Lung (tissue), 12 donors: ENCODE results near the gene LTBP3. TPM values are rescaled to one million over a fixed set of nuclear protein-coding genes. Genes with fewer than 3 reads are reported as not detected.

Experiments
- ATAC-seq: fragments of 200-7000 bp; cut with Tn5 transposase; one replicate; pipeline ENCODE4 v1.9.1; 2020; ENCODE audit warnings: moderate number of reproducible peaks; ENCODE audit not compliant: insufficient read depth, low FRiP score
- DNase-seq, 3 donors: peaks; one replicate each; pipeline ENCODE4 v3.0.0-alpha.2; 2013 to 2017
- H3K27ac ChIP-seq, 2 donors: one replicate each; pipeline ENCODE4 v1.5.1; 2013; ENCODE audit warnings: mild to moderate bottlenecking in 2 of 2, moderate library complexity in 2 of 2, control low read depth in 1 of 2, inconsistent platforms in 1 of 2, low read depth in 1 of 2, low read length in 1 of 2
- H3K27me3 ChIP-seq, 3 donors: one replicate each; pipeline ENCODE4 v1.5.1; 2013; ENCODE audit warnings: low read length in 2 of 3; ENCODE audit not compliant: control insufficient read depth in 3 of 3, insufficient read depth in 3 of 3
- H3K36me3 ChIP-seq, 4 donors: one replicate each; pipeline ENCODE4 v1.5.1; 2013; ENCODE audit warnings: low read length in 4 of 4, mild to moderate bottlenecking in 1 of 4, moderate library complexity in 1 of 4; ENCODE audit not compliant: control insufficient read depth in 4 of 4, insufficient read depth in 4 of 4
- H3K4me1 ChIP-seq, 5 donors: one replicate each; pipeline ENCODE4 v1.5.1; 2013; ENCODE audit warnings: low read length in 5 of 5, mild to moderate bottlenecking in 2 of 5, moderate library complexity in 1 of 5; ENCODE audit not compliant: control insufficient read depth in 5 of 5, insufficient read depth in 5 of 5
- H3K4me3 ChIP-seq: one replicate; pipeline ENCODE4 v1.5.1; 2013; ENCODE audit warnings: mild to moderate bottlenecking, control low read depth, moderate library complexity
- H3K9ac ChIP-seq, 2 donors: one replicate each; pipeline ENCODE4 v1.5.1; 2013; ENCODE audit warnings: low read length in 2 of 2, control low read depth in 1 of 2; ENCODE audit not compliant: insufficient read depth in 1 of 2
- H3K9me3 ChIP-seq, 4 donors: one replicate each; pipeline ENCODE4 v1.5.1; 2013; ENCODE audit warnings: low read length in 3 of 4, mild to moderate bottlenecking in 1 of 4, moderate library complexity in 1 of 4; ENCODE audit not compliant: control insufficient read depth in 4 of 4, insufficient read depth in 3 of 4
- CTCF ChIP-seq: IDR thresholded peaks from 2 replicates; pipeline ENCODE4 v1.5.1; 2012; ENCODE audit warnings: mild to moderate bottlenecking; ENCODE audit errors: control extremely low read depth, extremely low read depth
- WGBS, 2 donors: extraction: QIAGEN DNeasy Blood & Tissue Kit; methylation state at CpG; one replicate each; pipeline ENCODE4 v1.1.7; 2013; 5-methylcytosine and 5-hydroxymethylcytosine counted together
- polyA plus RNA-seq, 2 donors: library from polyadenylated mRNA; stranded (reverse); fragments of 200-250 nt; gene quantifications; one replicate each; pipeline ENCODE4 v1.2.1, GENCODE V29; 2013
- total RNA-seq, 2 donors: library from RNA; depleted of rRNA in 1 of 2; stranded (reverse); fragments of >200 nt in 1 of 2; gene quantifications; one replicate each; pipeline ENCODE4 v1.2.1, GENCODE V29; 2014 to 2021
- donor health status: control.
- donor health status: control.
- donor health status: Bipolar disorder and iron deficiency.
- donor health status: healthy.
- donor health status: DM: yes; HTN: yes; CAD: no.

LTBP3 gene
- total and polyA plus RNA-seq, 4 donors: 39.1 to 111 (median 73.4) TPM

GRCh38 chr11:65541093-65541982 is 16.8 kb downstream of the LTBP3 start:
- DNase-seq: peak; percentile 53 to 80 (median 63)
- no peak for TF ChIP-seq CTCF
- no peak overlapping the region for H3K4me3 ChIP-seq
- peak overlapping the region; percentile 78 to 79 for H3K27ac ChIP-seq
- WGBS, 2 donors: 32 to 41% methylated on average over 18 of the region's 18 CpGs
- H3K4me1 ChIP-seq: peaks cover 0 to 16% (median 12%) of the 10 kb centered on the region in 5 donors
- no peak overlapping the region for H3K9ac ChIP-seq
- no peaks in the 10 kb centered on the region for H3K9me3 ChIP-seq
- ATAC-seq: no peak
- no peaks in the 10 kb centered on the region for H3K27me3 ChIP-seq
- H3K36me3 ChIP-seq: peaks cover 3 to 31% (median 16%) of the 10 kb centered on the region in 4 donors

- peak overlapping the region; percentile 78 to 79 for H3K27ac ChIP-seq
- ATAC-seq: peak; percentile 94
Measured at GRCh38 chr11:65540290-65541092, 17.7 kb downstream of the LTBP3 start.

GRCh38 chr11:65539744-65540289 is 18.3 kb downstream of the LTBP3 start:
- peak; percentile 4 for ATAC-seq
- Histone ChIP-seq H3K9me3 (no peaks in the 10 kb centered on the region), H3K9ac (no peak overlapping the region), H3K4me1 (peaks cover 0 to 16% (median 12%) of the 10 kb centered on the region in 5 donors), H3K27ac (peak overlapping the region; percentile 62 to 72), H3K36me3 (peaks cover 3 to 44% (median 15%) of the 10 kb centered on the region in 4 donors), H3K27me3 (no peaks in the 10 kb centered on the region), H3K4me3 (peak overlapping the region; percentile 33)
- no peak for TF ChIP-seq CTCF
- 17 to 20% methylated on average over 42 to 60 of the region's 60 CpGs for WGBS, 2 donors
- DNase-seq: no peak

More at GRCh38 chr11:65540290-65541092, 17.7 kb downstream of the LTBP3 start:
- H3K9ac ChIP-seq: no peak overlapping the region
- H3K4me1 ChIP-seq: peaks cover 0 to 16% (median 12%) of the 10 kb centered on the region in 5 donors
- H3K4me3 ChIP-seq: peak overlapping the region; percentile 33
- no peaks in the 10 kb centered on the region for H3K27me3 ChIP-seq
- peak; percentile 81 for TF ChIP-seq CTCF
- peak; percentile 85 to 90 (median 88) for DNase-seq
- H3K36me3 ChIP-seq: peaks cover 3 to 38% (median 14%) of the 10 kb centered on the region in 4 donors
- H3K9me3 ChIP-seq: no peaks in the 10 kb centered on the region
- WGBS, 2 donors: 0% methylated on average over 68 to 78 of the region's 78 CpGs
